CD14-positive monocyte (primary cell): ENCODE results near the gene SLC10A7. TPM values are rescaled to one million over a fixed set of nuclear protein-coding genes. Genes with fewer than 3 reads are reported as not detected.

Experiments
- DNase-seq, 3 donors: peaks; one replicate each; pipeline ENCODE4 v3.0.0-alpha.2; 2011 to 2022
- H2AFZ ChIP-seq: 2 replicates; pipeline ENCODE4 v1.6.0; 2012; ENCODE audit warnings: mild to moderate bottlenecking, low read depth, low read length, inconsistent platforms; ENCODE audit not compliant: insufficient read depth, poor library complexity, severe bottlenecking
- H3K27ac ChIP-seq, 2 donors: 1 replicate in 1 of 2; 2 replicates in 1 of 2; pipeline ENCODE4 v1.5.1; 2012 to 2013; ENCODE audit warnings: low read length in 2 of 2, control low read depth in 1 of 2, inconsistent platforms in 1 of 2, low read depth in 1 of 2, mild to moderate bottlenecking in 1 of 2
- H3K27me3 ChIP-seq, 2 donors: one replicate each; pipeline versions ENCODE4 v1.6.0 to v1.6.1; 2011 to 2013; ENCODE audit warnings: low read length in 2 of 2; ENCODE audit not compliant: control insufficient read depth in 2 of 2, insufficient read depth in 2 of 2
- H3K36me3 ChIP-seq, 2 donors: replicated peaks in 1 of 2; 1 replicate in 1 of 2; 2 replicates in 1 of 2; pipeline versions ENCODE4 v1.5.1 to v1.6.1; 2012 to 2013; ENCODE audit warnings: low read length in 2 of 2, control low read depth in 1 of 2, inconsistent platforms in 1 of 2, mild to moderate bottlenecking in 1 of 2; ENCODE audit not compliant: insufficient read depth in 2 of 2, control insufficient read depth in 1 of 2
- H3K4me1 ChIP-seq, 2 donors: 1 replicate in 1 of 2; 2 replicates in 1 of 2; pipeline versions ENCODE4 v1.5.1 to v1.6.1; 2012 to 2013; ENCODE audit warnings: low read length in 2 of 2, control low read depth in 1 of 2, inconsistent platforms in 1 of 2, mild to moderate bottlenecking in 1 of 2, moderate library complexity in 1 of 2; ENCODE audit not compliant: insufficient read depth in 2 of 2, control insufficient read depth in 1 of 2
- H3K4me2 ChIP-seq: replicated peaks from 2 replicates; pipeline ENCODE3; 2012; ENCODE audit warnings: low read length, moderate library complexity, mild to moderate bottlenecking; ENCODE audit not compliant: poor library complexity, severe bottlenecking; ENCODE audit errors: extremely low read depth
- H3K4me3 ChIP-seq, 3 experiments: fragments of 200-600 bp in 1 of 3; sonication (generic) in 1 of 3; replicated peaks in 1 of 3; 1 replicate in 2 of 3; 2 replicates in 1 of 3; pipeline ENCODE4 v1.5.1; 2011 to 2013; ENCODE audit warnings: low read length in 3 of 3, mild to moderate bottlenecking in 3 of 3, control low read depth in 2 of 3, low read depth in 2 of 3, inconsistent platforms in 1 of 3, moderate library complexity in 1 of 3
- H3K79me2 ChIP-seq: 2 replicates; pipeline ENCODE4 v1.6.0; 2012; ENCODE audit warnings: mild to moderate bottlenecking, control low read depth, inconsistent platforms, low read length, moderate library complexity; ENCODE audit not compliant: insufficient read depth
- H3K9ac ChIP-seq: 2 replicates; pipeline ENCODE4 v1.6.0; 2017; ENCODE audit warnings: low read length, mild to moderate bottlenecking; ENCODE audit not compliant: insufficient read depth, poor library complexity, severe bottlenecking
- H3K9me3 ChIP-seq, 2 donors: replicated peaks in 1 of 2; 1 replicate in 1 of 2; 2 replicates in 1 of 2; pipeline versions ENCODE4 v1.5.1 to v1.6.1; 2012 to 2013; ENCODE audit warnings: low read length in 2 of 2, control low read depth in 1 of 2; ENCODE audit not compliant: control insufficient read depth in 1 of 2, insufficient read depth in 1 of 2
- H4K20me1 ChIP-seq: 2 replicates; pipeline ENCODE4 v1.6.0; 2012; ENCODE audit warnings: mild to moderate bottlenecking, low read length, control low read depth, moderate library complexity; ENCODE audit not compliant: insufficient read depth
- H3K27ac Mint-ChIP-seq, 7 donors: one replicate each; pipeline ENCODE4 v1.8.0; 2020; ENCODE audit warnings: mild to moderate bottlenecking in 7 of 7, mixed read lengths in 7 of 7, moderate library complexity in 6 of 7, inconsistent platforms in 2 of 7
- H3K27me3 Mint-ChIP-seq, 3 donors: one replicate each; pipeline ENCODE4 v1.8.0; 2021 to 2022; ENCODE audit warnings: low read depth in 3 of 3, mild to moderate bottlenecking in 3 of 3, mixed read lengths in 3 of 3, moderate library complexity in 3 of 3, inconsistent platforms in 1 of 3
- H3K36me3 Mint-ChIP-seq, 2 donors: one replicate each; pipeline ENCODE4 v1.8.0; 2020; ENCODE audit warnings: mixed read lengths in 2 of 2, inconsistent platforms in 1 of 2, mild to moderate bottlenecking in 1 of 2
- H3K4me1 Mint-ChIP-seq: one replicate; pipeline ENCODE4 v1.8.0; 2020; ENCODE audit warnings: mild to moderate bottlenecking, mixed read lengths
- H3K4me3 Mint-ChIP-seq, 2 donors: one replicate each; pipeline ENCODE4 v1.8.0; 2020; ENCODE audit warnings: mild to moderate bottlenecking in 2 of 2, mixed read lengths in 2 of 2, moderate library complexity in 1 of 2
- H3K9me3 Mint-ChIP-seq, 7 donors: one replicate each; pipeline ENCODE4 v1.8.0; 2020 to 2022; ENCODE audit warnings: mixed read lengths in 7 of 7, mild to moderate bottlenecking in 6 of 7, moderate library complexity in 6 of 7, inconsistent platforms in 2 of 7
- WGBS: methylation state at CpG from one replicate; pipeline ENCODE4 v1.1.5; 2013; ENCODE audit warnings: missing lambda C conversion rate; ENCODE audit not compliant: insufficient coverage; 5-methylcytosine and 5-hydroxymethylcytosine counted together
- intact Hi-C, 2 donors: fragments of 100-400 bp; cut with micrococcal nuclease; formaldehyde crosslinking; loops; one replicate each; pipeline versions ENCODE4 v1.15.0 to v1.15.1; 2023
- polyA plus RNA-seq, 3 donors: library from polyadenylated mRNA; depleted of rRNA in 1 of 3; unstranded in 2 of 3; stranded (reverse) in 1 of 3; fragments of 300-500 nt in 2 of 3; fragments of >200 nt in 1 of 3; fragmentation: Illumina TruSeq in 2 of 3; gene quantifications; 1 replicate in 2 of 3; 2 replicates in 1 of 3; pipeline ENCODE4 v1.2.3, GENCODE V29; 2012 to 2021
- TF ChIP-seq, protein P1 (sequence below): fragments of 200-600 bp; IDR thresholded peaks from one replicate; pipeline ENCODE4 v1.8.0; 2022; ENCODE audit warnings: antibody characterized with exemption, mild to moderate bottlenecking

Gene SLC10A7
- polyA plus RNA-seq, 3 donors, result 6.6 to 8.3 (median 6.8) TPM

DNA sequence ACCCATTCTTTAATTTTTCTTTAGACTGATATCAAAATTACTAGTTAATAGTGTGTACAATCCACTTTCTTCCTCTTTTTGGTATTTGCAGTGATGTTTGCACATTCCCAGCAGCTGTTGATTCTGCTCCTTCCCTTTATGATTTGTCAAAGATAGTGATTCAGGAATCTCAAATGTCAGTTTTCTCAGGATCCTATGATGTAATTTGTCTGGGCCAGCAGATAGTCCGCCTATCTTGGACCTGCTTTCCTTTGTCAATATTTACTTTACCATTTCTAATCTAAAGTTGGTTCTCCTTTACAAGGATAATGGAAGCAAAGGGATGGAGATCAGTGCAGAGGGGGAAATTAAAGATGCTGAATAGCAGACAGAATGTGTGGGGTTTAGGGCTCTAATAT lies 185.3 kb downstream of the SLC10A7 start:
- Histone ChIP-seq H4K20me1 (no peaks in the 10 kb centered on the region), H3K9me3 (no peaks in the 10 kb centered on the region), H3K9ac (no peak overlapping the region), H3K27me3 (no peaks in the 10 kb centered on the region), H3K27ac (no peak overlapping the region), H3K36me3 (no peaks in the 10 kb centered on the region), H2AFZ (no peak overlapping the region), H3K79me2 (no peaks in the 10 kb centered on the region), H3K4me1 (peaks cover 5 to 12% of the 10 kb centered on the region in 2 donors), H3K4me3 (no peak overlapping the region), H3K4me2 (no peak overlapping the region)
- H3K27me3 Mint-ChIP-seq, result no peaks in the 10 kb centered on the region
- peaks cover 3% of the 10 kb centered on the region for H3K4me1 Mint-ChIP-seq
- WGBS, result no CpG with 5 or more reads among the region's 1 CpG
- TF ChIP-seq, protein P1, sequence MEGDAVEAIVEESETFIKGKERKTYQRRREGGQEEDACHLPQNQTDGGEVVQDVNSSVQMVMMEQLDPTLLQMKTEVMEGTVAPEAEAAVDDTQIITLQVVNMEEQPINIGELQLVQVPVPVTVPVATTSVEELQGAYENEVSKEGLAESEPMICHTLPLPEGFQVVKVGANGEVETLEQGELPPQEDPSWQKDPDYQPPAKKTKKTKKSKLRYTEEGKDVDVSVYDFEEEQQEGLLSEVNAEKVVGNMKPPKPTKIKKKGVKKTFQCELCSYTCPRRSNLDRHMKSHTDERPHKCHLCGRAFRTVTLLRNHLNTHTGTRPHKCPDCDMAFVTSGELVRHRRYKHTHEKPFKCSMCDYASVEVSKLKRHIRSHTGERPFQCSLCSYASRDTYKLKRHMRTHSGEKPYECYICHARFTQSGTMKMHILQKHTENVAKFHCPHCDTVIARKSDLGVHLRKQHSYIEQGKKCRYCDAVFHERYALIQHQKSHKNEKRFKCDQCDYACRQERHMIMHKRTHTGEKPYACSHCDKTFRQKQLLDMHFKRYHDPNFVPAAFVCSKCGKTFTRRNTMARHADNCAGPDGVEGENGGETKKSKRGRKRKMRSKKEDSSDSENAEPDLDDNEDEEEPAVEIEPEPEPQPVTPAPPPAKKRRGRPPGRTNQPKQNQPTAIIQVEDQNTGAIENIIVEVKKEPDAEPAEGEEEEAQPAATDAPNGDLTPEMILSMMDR, result no peak
- no peaks in the 10 kb centered on the region for H3K36me3 Mint-ChIP-seq
- H3K4me3 Mint-ChIP-seq, result no peak overlapping the region
- no peaks in the 10 kb centered on the region for H3K9me3 Mint-ChIP-seq
- DNase-seq, result no peak
- no peak overlapping the region for H3K27ac Mint-ChIP-seq
- intact Hi-C loops, result no loop called here

DNA sequence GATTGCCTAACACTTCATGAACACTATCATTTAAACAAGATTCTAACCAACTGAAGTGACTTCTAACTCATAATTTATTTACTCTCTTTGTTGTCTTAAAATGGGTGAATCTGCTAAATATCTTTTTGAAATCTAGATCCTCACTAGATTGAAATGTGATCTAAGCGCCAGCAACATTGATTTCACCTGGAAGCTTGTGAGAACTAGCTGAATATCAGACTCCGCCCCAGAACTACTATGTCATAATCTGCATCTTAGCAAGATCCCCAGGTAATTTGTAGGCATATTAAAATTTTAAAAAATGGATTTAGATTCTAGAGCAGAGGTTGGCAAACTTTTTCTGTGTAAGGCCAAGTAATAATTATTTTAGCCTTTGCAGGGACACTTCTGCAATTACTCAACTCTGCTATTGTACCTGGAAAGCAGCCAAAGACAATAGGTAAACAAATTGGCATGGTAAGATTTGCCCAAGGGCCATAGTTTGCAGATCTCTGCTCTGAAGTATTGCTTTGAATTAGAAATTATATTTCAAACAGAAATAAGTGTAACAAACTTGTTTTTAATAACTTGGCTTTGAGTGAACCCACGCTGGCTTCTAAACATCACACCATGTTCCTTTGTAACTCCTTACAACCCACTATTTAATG lies 185.9 kb downstream of the SLC10A7 start:
- TF ChIP-seq, protein P1, result no peak
- no peak overlapping the region for H2AFZ ChIP-seq
- no CpG with 5 or more reads among the region's 3 CpGs for WGBS
- H3K27me3 Mint-ChIP-seq, result no peaks in the 10 kb centered on the region
- peaks cover 5 to 12% of the 10 kb centered on the region in 2 donors for H3K4me1 ChIP-seq
- no peaks in the 10 kb centered on the region for H3K36me3 ChIP-seq
- no peaks in the 10 kb centered on the region for H3K9me3 ChIP-seq
- no peak overlapping the region for H3K27ac Mint-ChIP-seq
- H3K4me3 Mint-ChIP-seq, result no peak overlapping the region
- no peaks in the 10 kb centered on the region for H3K79me2 ChIP-seq
- DNase-seq, result no peak
- no peak overlapping the region for H3K9ac ChIP-seq
- intact Hi-C loops, result no loop called here
- peaks cover 4% of the 10 kb centered on the region for H3K4me1 Mint-ChIP-seq
- no peaks in the 10 kb centered on the region for H3K36me3 Mint-ChIP-seq
- no peak overlapping the region for H3K27ac ChIP-seq
- H3K4me3 ChIP-seq, result no peak overlapping the region
- no peaks in the 10 kb centered on the region for H4K20me1 ChIP-seq
- no peak overlapping the region for H3K4me2 ChIP-seq
- H3K27me3 ChIP-seq, result no peaks in the 10 kb centered on the region
- no peaks in the 10 kb centered on the region for H3K9me3 Mint-ChIP-seq
